ENCODE results near the gene DAO.

DNA sequence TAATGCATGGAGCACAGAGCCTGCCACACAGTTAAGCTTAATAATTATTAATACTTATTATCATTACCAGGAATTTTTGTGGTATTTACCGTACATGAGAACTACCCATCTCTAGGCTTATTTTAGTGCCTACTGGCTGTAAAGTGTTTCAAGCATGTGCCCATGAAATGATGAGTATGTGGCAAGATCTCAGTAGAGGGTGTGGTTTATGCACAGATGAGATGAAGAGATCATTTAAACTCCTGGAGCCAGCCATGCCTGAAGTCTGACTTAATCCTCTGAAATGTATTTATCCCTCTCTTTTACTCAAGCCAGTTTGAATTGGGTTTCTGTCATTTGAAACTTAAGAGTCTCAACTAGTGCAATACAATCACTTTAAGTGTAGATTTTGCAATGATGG is 60.2 kb downstream of the DAO start:
- TF ChIP-seq TCF4 (CRISPR knock-in tag; IDR thresholded peaks at IDR 0.05; ENCODE audit: borderline replicate concordance): no peak
- no peak for TF ChIP-seq BACH2 (CRISPR knock-in tag; IDR thresholded peaks at IDR 0.05; ENCODE audit: borderline replicate concordance)
- no peak for TF ChIP-seq ZC3H10 (CRISPR knock-in tag; IDR thresholded peaks at IDR 0.05)
- TF ChIP-seq, protein P1, sequence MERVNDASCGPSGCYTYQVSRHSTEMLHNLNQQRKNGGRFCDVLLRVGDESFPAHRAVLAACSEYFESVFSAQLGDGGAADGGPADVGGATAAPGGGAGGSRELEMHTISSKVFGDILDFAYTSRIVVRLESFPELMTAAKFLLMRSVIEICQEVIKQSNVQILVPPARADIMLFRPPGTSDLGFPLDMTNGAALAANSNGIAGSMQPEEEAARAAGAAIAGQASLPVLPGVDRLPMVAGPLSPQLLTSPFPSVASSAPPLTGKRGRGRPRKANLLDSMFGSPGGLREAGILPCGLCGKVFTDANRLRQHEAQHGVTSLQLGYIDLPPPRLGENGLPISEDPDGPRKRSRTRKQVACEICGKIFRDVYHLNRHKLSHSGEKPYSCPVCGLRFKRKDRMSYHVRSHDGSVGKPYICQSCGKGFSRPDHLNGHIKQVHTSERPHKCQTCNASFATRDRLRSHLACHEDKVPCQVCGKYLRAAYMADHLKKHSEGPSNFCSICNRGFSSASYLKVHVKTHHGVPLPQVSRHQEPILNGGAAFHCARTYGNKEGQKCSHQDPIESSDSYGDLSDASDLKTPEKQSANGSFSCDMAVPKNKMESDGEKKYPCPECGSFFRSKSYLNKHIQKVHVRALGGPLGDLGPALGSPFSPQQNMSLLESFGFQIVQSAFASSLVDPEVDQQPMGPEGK (CRISPR knock-in tag; IDR thresholded peaks at IDR 0.05; ENCODE audit: borderline replicate concordance): no peak
- TF ChIP-seq RARB (CRISPR knock-in tag; IDR thresholded peaks at IDR 0.05): no peak
- TF ChIP-seq, protein P2, sequence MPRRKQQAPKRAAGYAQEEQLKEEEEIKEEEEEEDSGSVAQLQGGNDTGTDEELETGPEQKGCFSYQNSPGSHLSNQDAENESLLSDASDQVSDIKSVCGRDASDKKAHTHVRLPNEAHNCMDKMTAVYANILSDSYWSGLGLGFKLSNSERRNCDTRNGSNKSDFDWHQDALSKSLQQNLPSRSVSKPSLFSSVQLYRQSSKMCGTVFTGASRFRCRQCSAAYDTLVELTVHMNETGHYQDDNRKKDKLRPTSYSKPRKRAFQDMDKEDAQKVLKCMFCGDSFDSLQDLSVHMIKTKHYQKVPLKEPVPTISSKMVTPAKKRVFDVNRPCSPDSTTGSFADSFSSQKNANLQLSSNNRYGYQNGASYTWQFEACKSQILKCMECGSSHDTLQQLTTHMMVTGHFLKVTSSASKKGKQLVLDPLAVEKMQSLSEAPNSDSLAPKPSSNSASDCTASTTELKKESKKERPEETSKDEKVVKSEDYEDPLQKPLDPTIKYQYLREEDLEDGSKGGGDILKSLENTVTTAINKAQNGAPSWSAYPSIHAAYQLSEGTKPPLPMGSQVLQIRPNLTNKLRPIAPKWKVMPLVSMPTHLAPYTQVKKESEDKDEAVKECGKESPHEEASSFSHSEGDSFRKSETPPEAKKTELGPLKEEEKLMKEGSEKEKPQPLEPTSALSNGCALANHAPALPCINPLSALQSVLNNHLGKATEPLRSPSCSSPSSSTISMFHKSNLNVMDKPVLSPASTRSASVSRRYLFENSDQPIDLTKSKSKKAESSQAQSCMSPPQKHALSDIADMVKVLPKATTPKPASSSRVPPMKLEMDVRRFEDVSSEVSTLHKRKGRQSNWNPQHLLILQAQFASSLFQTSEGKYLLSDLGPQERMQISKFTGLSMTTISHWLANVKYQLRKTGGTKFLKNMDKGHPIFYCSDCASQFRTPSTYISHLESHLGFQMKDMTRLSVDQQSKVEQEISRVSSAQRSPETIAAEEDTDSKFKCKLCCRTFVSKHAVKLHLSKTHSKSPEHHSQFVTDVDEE (CRISPR knock-in tag; IDR thresholded peaks at IDR 0.05): no peak
- no peak for TF ChIP-seq TOX (CRISPR knock-in tag; IDR thresholded peaks at IDR 0.05; ENCODE audit: borderline replicate concordance)
- no peak for TF ChIP-seq SNAI2 (CRISPR knock-in tag; IDR thresholded peaks at IDR 0.05)
- no peak for TF ChIP-seq ZNF565 (CRISPR knock-in tag; conservative IDR thresholded peaks at IDR 0.05; ENCODE audit: low read depth)
- TF ChIP-seq ARNTL (CRISPR knock-in tag; IDR thresholded peaks at IDR 0.05; ENCODE audit: borderline replicate concordance, low read depth): no peak
- TF ChIP-seq GLIS3 (CRISPR knock-in tag; IDR thresholded peaks at IDR 0.05): no peak

Data from SK-N-SH treated with all-trans-retinoic acid at 6 μM for 48 hours (cell line).